Measurements from ENCODE around the gene SBNO1. TPM values are rescaled to one million over a fixed set of nuclear protein-coding genes. Genes with fewer than 3 reads are reported as not detected.
A peak's percentile ranks its signal among the peaks of the same experiment; 100 is the strongest.
"Not testable (repeated sequence)": the region's sequence is repeated elsewhere in the genome, so short reads cannot be mapped to it uniquely, and the experiment has no call there.

The SBNO1 gene
- polyA plus RNA-seq, 2 donors = 4.1 to 4.8 TPM

GRCh38 chr12:123261196-123261595 lies 103.5 kb downstream of the SBNO1 start:
- WGBS, 2 donors = 89 to 92% methylated on average over 4 of the region's 4 CpGs
- H3K4me3 ChIP-seq (ENCODE audit: low read depth in 1 of 2, low read length in 2 of 2) = no peak overlapping the region
- peaks cover 2 to 5% of the 10 kb centered on the region in 2 donors for H3K4me1 ChIP-seq (ENCODE audit: control insufficient read depth in 2 of 2, insufficient read depth in 2 of 2, low read length in 1 of 2)
- no peaks in the 10 kb centered on the region for H3K9me3 ChIP-seq (ENCODE audit: control insufficient read depth in 2 of 2, insufficient read depth in 1 of 2, low read depth in 1 of 2, low read length in 1 of 2)
- no peaks in the 10 kb centered on the region for H3K27me3 ChIP-seq (ENCODE audit: control insufficient read depth in 1 of 2, insufficient read depth in 2 of 2, low read length in 2 of 2)
- H3K27ac ChIP-seq (ENCODE audit: low read depth in 2 of 2, low read length in 1 of 2) = no peak overlapping the region
- peaks cover 17 to 26% of the 10 kb centered on the region in 2 donors for H3K36me3 ChIP-seq (ENCODE audit: control insufficient read depth in 2 of 2, insufficient read depth in 2 of 2, low read length in 1 of 2)

DNA sequence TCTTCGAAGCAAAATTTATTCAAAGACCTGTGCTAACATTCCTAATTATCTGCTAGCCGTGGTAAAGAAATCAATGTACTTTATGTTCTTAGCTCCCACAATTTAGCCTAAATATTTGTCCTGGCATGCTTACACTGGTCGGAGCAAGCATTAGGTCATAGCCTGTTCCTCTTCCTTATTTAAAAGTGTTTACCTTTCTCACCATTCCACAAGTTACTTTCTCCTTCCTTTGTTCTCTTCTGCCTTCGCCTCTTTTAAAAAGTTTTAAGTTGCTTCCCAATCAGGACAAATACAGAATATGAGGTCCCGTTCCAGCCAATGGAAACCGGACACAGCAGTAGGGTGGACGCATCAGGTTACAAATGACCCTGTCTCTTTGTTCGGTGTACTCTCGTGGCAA lies 104.6 kb downstream of the SBNO1 start:
- H3K9me3 ChIP-seq (ENCODE audit: control insufficient read depth in 2 of 2, insufficient read depth in 1 of 2, low read depth in 1 of 2, low read length in 1 of 2) = no peaks in the 10 kb centered on the region
- WGBS, 2 donors = 45 to 61% methylated on average over 9 of the region's 9 CpGs
- H3K4me1 ChIP-seq (ENCODE audit: control insufficient read depth in 2 of 2, insufficient read depth in 2 of 2, low read length in 1 of 2) = no peaks in the 10 kb centered on the region
- H3K27me3 ChIP-seq (ENCODE audit: control insufficient read depth in 1 of 2, insufficient read depth in 2 of 2, low read length in 2 of 2) = no peaks in the 10 kb centered on the region
- H3K27ac ChIP-seq (ENCODE audit: low read depth in 2 of 2, low read length in 1 of 2) = peak overlapping the region; percentile 64 to 78
- H3K36me3 ChIP-seq (ENCODE audit: control insufficient read depth in 2 of 2, insufficient read depth in 2 of 2, low read length in 1 of 2) = peaks cover 12 to 20% of the 10 kb centered on the region in 2 donors
- H3K4me3 ChIP-seq (ENCODE audit: low read depth in 1 of 2, low read length in 2 of 2) = no peak overlapping the region

DNA sequence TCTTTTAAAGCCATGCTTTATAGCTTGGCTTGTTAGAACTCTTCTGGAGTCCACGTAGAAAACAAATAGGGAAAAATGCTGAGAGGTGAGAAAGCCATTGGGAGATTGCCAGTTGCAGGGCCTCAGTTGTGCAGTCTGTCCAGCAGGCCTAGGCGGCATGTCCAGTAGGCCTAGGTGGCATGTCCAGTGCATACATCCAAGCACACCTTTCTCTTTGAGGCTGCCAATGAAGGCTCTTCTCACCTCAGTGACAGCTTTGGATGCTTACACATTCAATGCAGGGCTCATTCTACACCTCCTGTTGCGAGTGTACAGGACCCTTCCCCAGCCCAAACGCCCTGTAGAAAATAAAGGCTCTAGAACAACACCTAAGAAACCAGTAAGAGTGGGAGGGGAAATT lies 106.1 kb downstream of the SBNO1 start:
- H3K9me3 ChIP-seq (ENCODE audit: control insufficient read depth in 2 of 2, insufficient read depth in 1 of 2, low read depth in 1 of 2, low read length in 1 of 2) = no peaks in the 10 kb centered on the region

DNA sequence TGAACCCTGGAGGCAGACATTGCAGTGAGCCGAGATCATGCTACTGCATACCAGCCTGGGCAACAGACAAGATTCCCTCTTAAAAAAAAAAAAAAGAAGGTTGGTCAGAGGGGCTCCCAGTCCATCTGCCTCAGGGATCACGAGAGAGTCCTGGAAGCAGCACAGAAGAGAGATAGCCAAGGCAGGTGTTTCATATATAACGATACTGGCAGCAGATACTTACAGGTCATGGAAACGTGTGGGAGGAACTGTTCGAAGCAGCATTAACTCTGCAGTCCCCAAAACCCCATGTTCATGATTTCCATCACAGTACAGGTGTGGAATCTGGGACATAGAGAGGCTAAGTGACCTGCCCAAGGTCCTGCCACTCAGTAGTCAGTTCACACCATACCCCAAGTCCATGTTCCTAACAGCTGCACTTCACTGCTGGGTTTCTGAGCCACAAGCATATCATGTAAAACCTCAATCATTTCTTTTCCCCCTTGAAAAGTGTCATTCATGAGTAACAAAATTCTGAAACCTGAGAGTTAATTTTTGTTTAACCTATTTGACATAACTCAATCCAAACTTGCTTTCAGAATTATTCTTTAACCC lies 109.7 kb downstream of the SBNO1 start:
- H3K4me1 ChIP-seq (ENCODE audit: control insufficient read depth in 2 of 2, insufficient read depth in 2 of 2, low read length in 1 of 2) = peaks cover 7 to 16% of the 10 kb centered on the region in 2 donors
- H3K27me3 ChIP-seq (ENCODE audit: control insufficient read depth in 1 of 2, insufficient read depth in 2 of 2, low read length in 2 of 2) = no peaks in the 10 kb centered on the region
- no peaks in the 10 kb centered on the region for H3K9me3 ChIP-seq (ENCODE audit: control insufficient read depth in 2 of 2, insufficient read depth in 1 of 2, low read depth in 1 of 2, low read length in 1 of 2)
- H3K27ac ChIP-seq (ENCODE audit: low read depth in 2 of 2, low read length in 1 of 2) = peak overlapping the region; percentile 30 to 34
- peaks cover 13 to 15% of the 10 kb centered on the region in 2 donors for H3K36me3 ChIP-seq (ENCODE audit: control insufficient read depth in 2 of 2, insufficient read depth in 2 of 2, low read length in 1 of 2)
- H3K4me3 ChIP-seq (ENCODE audit: low read depth in 1 of 2, low read length in 2 of 2) = no peak overlapping the region
- 52 to 54% methylated on average over 5 of the region's 5 CpGs for WGBS, 2 donors

More for the DNA sequence above, 106.1 kb downstream of the SBNO1 start:
- H3K4me1 ChIP-seq (ENCODE audit: control insufficient read depth in 2 of 2, insufficient read depth in 2 of 2, low read length in 1 of 2) = peaks cover 0 to 7% of the 10 kb centered on the region in 2 donors
- no peak overlapping the region for H3K4me3 ChIP-seq (ENCODE audit: low read depth in 1 of 2, low read length in 2 of 2)
- peaks cover 21 to 22% of the 10 kb centered on the region in 2 donors for H3K36me3 ChIP-seq (ENCODE audit: control insufficient read depth in 2 of 2, insufficient read depth in 2 of 2, low read length in 1 of 2)
- no peak overlapping the region for H3K27ac ChIP-seq (ENCODE audit: low read depth in 2 of 2, low read length in 1 of 2)
- WGBS, 2 donors = 63 to 78% methylated on average over 4 of the region's 4 CpGs
- H3K27me3 ChIP-seq (ENCODE audit: control insufficient read depth in 1 of 2, insufficient read depth in 2 of 2, low read length in 2 of 2) = no peaks in the 10 kb centered on the region

DNA sequence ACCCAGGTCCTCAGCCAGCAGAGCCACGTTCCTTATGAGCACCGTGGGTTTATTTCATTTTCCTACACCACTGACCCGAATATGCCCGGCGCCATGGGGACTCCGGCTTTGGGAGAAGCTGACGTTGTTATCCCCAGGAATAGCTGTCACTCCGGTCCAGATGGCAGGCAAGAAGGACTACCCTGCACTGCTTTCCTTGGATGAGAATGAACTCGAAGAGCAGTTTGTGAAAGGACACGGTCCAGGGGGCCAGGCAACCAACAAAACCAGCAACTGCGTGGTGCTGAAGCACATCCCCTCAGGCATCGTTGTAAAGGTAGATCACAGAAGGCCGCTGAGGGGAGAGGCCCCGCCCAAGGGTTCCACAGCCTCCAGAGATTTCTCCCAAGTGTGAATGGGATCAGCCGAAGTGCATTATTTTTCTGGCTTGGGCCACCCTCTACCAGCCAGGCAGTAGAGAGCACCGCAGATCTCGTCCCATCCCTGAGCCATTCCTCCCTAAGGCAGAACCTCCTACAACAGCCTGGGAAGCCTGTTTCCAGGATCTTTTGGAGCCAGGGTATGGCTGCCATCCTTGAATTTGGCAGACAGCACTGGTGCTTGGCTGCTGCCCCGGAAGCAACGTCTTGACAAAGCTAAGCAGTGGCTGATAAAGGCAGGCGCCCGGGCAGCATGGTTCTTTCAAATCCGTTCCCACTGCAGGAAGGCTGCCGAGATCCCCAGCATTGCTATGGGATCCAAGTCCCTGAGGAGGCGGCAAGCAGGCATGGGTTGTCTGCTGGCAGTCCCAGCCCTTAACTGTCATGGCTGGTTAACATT lies 110.8 kb downstream of the SBNO1 start:
- no peaks in the 10 kb centered on the region for H3K27me3 ChIP-seq (ENCODE audit: control insufficient read depth in 1 of 2, insufficient read depth in 2 of 2, low read length in 2 of 2)
- H3K9me3 ChIP-seq (ENCODE audit: control insufficient read depth in 2 of 2, insufficient read depth in 1 of 2, low read depth in 1 of 2, low read length in 1 of 2) = no peaks in the 10 kb centered on the region
- no peak overlapping the region for H3K4me3 ChIP-seq (ENCODE audit: low read depth in 1 of 2, low read length in 2 of 2)
- H3K27ac ChIP-seq (ENCODE audit: low read depth in 2 of 2, low read length in 1 of 2) = peak overlapping the region; percentile 68 to 83
- H3K36me3 ChIP-seq (ENCODE audit: control insufficient read depth in 2 of 2, insufficient read depth in 2 of 2, low read length in 1 of 2) = peaks cover 12 to 15% of the 10 kb centered on the region in 2 donors
- 47 to 59% methylated on average over 24 of the region's 24 CpGs for WGBS, 2 donors
- peaks cover 7 to 18% of the 10 kb centered on the region in 2 donors for H3K4me1 ChIP-seq (ENCODE audit: control insufficient read depth in 2 of 2, insufficient read depth in 2 of 2, low read length in 1 of 2)

GRCh38 chr12:123252365-123252764 lies 112.3 kb downstream of the SBNO1 start:
- not testable (repeated sequence) for H3K27me3 ChIP-seq (ENCODE audit: control insufficient read depth in 1 of 2, insufficient read depth in 2 of 2, low read length in 2 of 2); H3K9me3 ChIP-seq (ENCODE audit: control insufficient read depth in 2 of 2, insufficient read depth in 1 of 2, low read depth in 1 of 2, low read length in 1 of 2); H3K4me3 ChIP-seq (ENCODE audit: low read depth in 1 of 2, low read length in 2 of 2)
- 54 to 65% methylated on average over 9 of the region's 9 CpGs for WGBS, 2 donors
- Histone ChIP-seq H3K36me3 (ENCODE audit: control insufficient read depth in 2 of 2, insufficient read depth in 2 of 2, low read length in 1 of 2) (peaks cover 8 to 15% of the 10 kb centered on the region in 2 donors), H3K4me1 (ENCODE audit: control insufficient read depth in 2 of 2, insufficient read depth in 2 of 2, low read length in 1 of 2) (peaks cover 7 to 18% of the 10 kb centered on the region in 2 donors), H3K27ac (ENCODE audit: low read depth in 2 of 2, low read length in 1 of 2) (peak overlapping the region; percentile 93 to 94)

GRCh38 chr12:123251403-123252076 lies 113.1 kb downstream of the SBNO1 start:
- Histone ChIP-seq H3K27ac (ENCODE audit: low read depth in 2 of 2, low read length in 1 of 2) (peak overlapping the region; percentile 93 to 94), H3K4me1 (ENCODE audit: control insufficient read depth in 2 of 2, insufficient read depth in 2 of 2, low read length in 1 of 2) (peaks cover 7 to 18% of the 10 kb centered on the region in 2 donors), H3K36me3 (ENCODE audit: control insufficient read depth in 2 of 2, insufficient read depth in 2 of 2, low read length in 1 of 2) (peaks cover 8 to 14% of the 10 kb centered on the region in 2 donors), H3K4me3 (ENCODE audit: low read depth in 1 of 2, low read length in 2 of 2) (no peak overlapping the region), H3K27me3 (ENCODE audit: control insufficient read depth in 1 of 2, insufficient read depth in 2 of 2, low read length in 2 of 2) (no peaks in the 10 kb centered on the region), H3K9me3 (ENCODE audit: control insufficient read depth in 2 of 2, insufficient read depth in 1 of 2, low read depth in 1 of 2, low read length in 1 of 2) (no peaks in the 10 kb centered on the region)
- WGBS, 2 donors = 57 to 59% methylated on average over 8 of the region's 8 CpGs

DNA sequence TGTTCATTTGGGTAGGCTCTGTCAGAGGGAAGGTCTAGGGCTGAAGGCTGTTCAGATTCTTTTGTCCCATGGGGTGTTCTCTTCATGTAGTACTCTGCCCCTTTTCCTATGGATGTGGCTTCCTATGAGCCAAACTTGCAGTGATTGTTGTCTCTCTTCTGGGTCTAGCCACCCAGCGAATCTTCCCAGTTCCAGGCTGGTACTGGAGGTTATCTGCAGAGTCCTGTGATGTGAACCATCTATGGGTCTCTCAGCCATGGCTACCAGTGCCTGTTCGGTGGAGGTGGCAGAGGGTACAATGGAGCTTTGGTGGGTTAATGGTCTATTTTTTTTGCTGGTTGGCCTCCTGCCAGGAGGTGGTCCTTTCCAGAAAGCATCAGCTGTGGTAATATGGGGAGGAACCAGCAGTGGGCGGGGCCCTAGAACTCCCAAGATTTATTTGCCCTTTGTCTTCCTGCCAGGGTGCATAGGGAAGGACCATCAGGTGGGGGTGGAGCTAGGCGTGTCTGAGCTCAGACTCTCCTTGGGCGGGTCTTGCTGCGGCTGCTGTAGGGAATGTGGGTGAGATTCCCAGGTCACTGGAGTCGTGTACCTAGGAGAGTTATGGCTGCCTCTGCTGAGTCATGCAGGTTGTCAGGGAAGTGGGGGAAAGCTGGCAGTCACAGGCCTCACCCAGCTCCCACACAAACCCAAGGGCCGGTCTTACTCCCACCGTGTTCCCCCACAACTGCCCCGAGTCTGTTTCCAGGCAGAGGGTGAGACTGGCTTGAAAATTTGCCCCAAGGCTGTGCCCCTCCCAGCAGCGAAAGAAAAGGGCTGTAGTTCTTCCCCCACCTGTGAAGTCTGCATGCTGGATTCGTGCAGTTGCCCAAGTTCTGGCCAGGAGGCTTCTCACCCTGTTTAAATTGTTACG lies 113.9 kb downstream of the SBNO1 start:
- Histone ChIP-seq H3K27ac (ENCODE audit: low read depth in 2 of 2, low read length in 1 of 2) (peak overlapping the region; percentile 93 to 94), H3K9me3 (ENCODE audit: control insufficient read depth in 2 of 2, insufficient read depth in 1 of 2, low read depth in 1 of 2, low read length in 1 of 2) (no peaks in the 10 kb centered on the region), H3K4me3 (ENCODE audit: low read depth in 1 of 2, low read length in 2 of 2) (no peak overlapping the region), H3K36me3 (ENCODE audit: control insufficient read depth in 2 of 2, insufficient read depth in 2 of 2, low read length in 1 of 2) (peaks cover 8 to 9% of the 10 kb centered on the region in 2 donors), H3K4me1 (ENCODE audit: control insufficient read depth in 2 of 2, insufficient read depth in 2 of 2, low read length in 1 of 2) (peaks cover 7 to 18% of the 10 kb centered on the region in 2 donors), H3K27me3 (ENCODE audit: control insufficient read depth in 1 of 2, insufficient read depth in 2 of 2, low read length in 2 of 2) (no peaks in the 10 kb centered on the region)
- WGBS, 2 donors = 52 to 55% methylated on average over 13 of the region's 13 CpGs
